ENCODE measurements around the gene PSMD3.

GRCh38 chr17:40015005-40015997, 34.7 kb downstream of the PSMD3 start, which contains the start of gene CSF3:
- TF ChIP-seq CTCF (IDR thresholded peaks at IDR 0.05): no peak
- TF ChIP-seq ZFX (IDR thresholded peaks at IDR 0.05; ENCODE audit: borderline replicate concordance): no peak
